H1 (cell line): ENCODE measurements around the gene CYP2C9. TPM values are rescaled to one million over a fixed set of nuclear protein-coding genes. Genes with fewer than 3 reads are reported as not detected.
A peak's percentile ranks its signal among the peaks of the same experiment; 100 is the strongest.
"Not testable (repeated sequence)": the region's sequence is repeated elsewhere in the genome, so short reads cannot be mapped to it uniquely, and the experiment has no call there.

Source experiments
- CTCF ChIA-PET: fragments of 300-600 bp; sonication (Branson Sonifier 250); formaldehyde crosslinking; loops from one replicate; lab custom pipeline; 2021; ENCODE audit not compliant: partially characterized antibody; lab: Charles Lee
- POLR2A ChIA-PET: fragments of 300-600 bp; sonication (Branson Sonifier 250); formaldehyde crosslinking; loops from one replicate; lab custom pipeline; 2021; ENCODE audit warnings: inconsistent platforms; ENCODE audit not compliant: partially characterized antibody; lab: Charles Lee
- DNase-seq, 2 experiments: peaks; one replicate each; pipeline versions ENCODE4 v3.0.0 to v3.0.0-alpha.2; 2010 to 2022; ENCODE audit warnings: low spot score in 2 of 2, low read depth in 1 of 2, mixed read lengths in 1 of 2
- FAIRE-seq: peaks from 2 replicates; lab custom pipeline; 2011; peaks lifted over from hg19 to GRCh38; lab: Jason Lieb, UNC
- H2AFZ ChIP-seq: 2 replicates; pipeline ENCODE4 v1.8.1; 2012; ENCODE audit warnings: low read length, inconsistent platforms
- H2AK5ac ChIP-seq: 2 replicates; pipeline ENCODE4 v1.6.1; 2013; ENCODE audit warnings: low read depth, low read length
- H2BK120ac ChIP-seq: replicated peaks from 2 replicates; pipeline ENCODE3; 2013; ENCODE audit warnings: low read depth, low read length, inconsistent platforms
- H2BK12ac ChIP-seq: 2 replicates; pipeline ENCODE4 v1.6.1; 2013; ENCODE audit warnings: low read depth, low read length
- H2BK15ac ChIP-seq: 2 replicates; pipeline ENCODE4 v1.6.1; 2013; ENCODE audit warnings: low read length
- H2BK20ac ChIP-seq: 2 replicates; pipeline ENCODE4 v1.6.1; 2013; ENCODE audit warnings: low read length
- H2BK5ac ChIP-seq: 2 replicates; pipeline ENCODE4 v1.6.1; 2013; ENCODE audit warnings: low read depth, low read length
- H3K14ac ChIP-seq: 2 replicates; pipeline ENCODE4 v1.6.1; 2013; ENCODE audit warnings: inconsistent platforms; ENCODE audit not compliant: insufficient read length
- H3K18ac ChIP-seq: 2 replicates; pipeline ENCODE4 v1.6.1; 2013; ENCODE audit warnings: low read length; ENCODE audit errors: extremely low read depth
- H3K23ac ChIP-seq: 2 replicates; pipeline ENCODE4 v1.6.1; 2013; ENCODE audit warnings: inconsistent platforms; ENCODE audit not compliant: insufficient read length
- H3K23me2 ChIP-seq: 2 replicates; pipeline ENCODE4 v1.6.1; 2013; ENCODE audit warnings: low read depth, low read length
- H3K27ac ChIP-seq: 2 replicates; pipeline ENCODE4 v1.6.1; 2011; ENCODE audit warnings: low read depth, low read length, inconsistent platforms
- H3K27me3 ChIP-seq, 4 experiments: replicated peaks in 1 of 4; 1 replicate in 1 of 4; 2 replicates in 3 of 4; pipeline versions ENCODE4 v1.6.1 to v1.8.1; 2011 to 2013; ENCODE audit warnings: low read length in 3 of 4, mild to moderate bottlenecking in 3 of 4, inconsistent platforms in 2 of 4, mixed read lengths in 2 of 4, moderate library complexity in 1 of 4; ENCODE audit not compliant: control insufficient read depth in 3 of 4, insufficient read depth in 3 of 4; ENCODE audit errors: extremely low read depth in 1 of 4
- H3K36me3 ChIP-seq, 4 experiments: 2 replicates each; pipeline versions ENCODE4 v1.6.1 to v1.8.1; 2011 to 2013; ENCODE audit warnings: mild to moderate bottlenecking in 4 of 4, low read length in 3 of 4, moderate library complexity in 2 of 4, control low read depth in 1 of 4, inconsistent platforms in 1 of 4; ENCODE audit not compliant: insufficient read depth in 4 of 4, control insufficient read depth in 2 of 4
- H3K4ac ChIP-seq: replicated peaks from 2 replicates; pipeline ENCODE3; 2013; ENCODE audit warnings: low read length, low read depth, mixed read lengths, inconsistent platforms; ENCODE audit not compliant: insufficient read length
- H3K4me1 ChIP-seq, 4 experiments: replicated peaks in 1 of 4; 1 replicate in 1 of 4; 2 replicates in 3 of 4; pipeline versions ENCODE4 v1.6.1 to v1.8.1; 2011 to 2013; ENCODE audit warnings: low read length in 3 of 4, inconsistent platforms in 2 of 4, mixed read lengths in 1 of 4; ENCODE audit not compliant: insufficient read depth in 4 of 4, control insufficient read depth in 3 of 4
- H3K4me2 ChIP-seq, 2 experiments: 2 replicates each; pipeline versions ENCODE4 v1.6.1 to v1.8.1; 2011 to 2013; ENCODE audit warnings: low read depth in 2 of 2, low read length in 2 of 2, control low read depth in 1 of 2, inconsistent platforms in 1 of 2, mild to moderate bottlenecking in 1 of 2; ENCODE audit not compliant: insufficient read depth in 1 of 2
- H3K4me3 ChIP-seq, 4 experiments: fragments of 200-600, 300-600 bp in 1 of 4; sonication (generic), shearing (Covaris generic), sonication (Bioruptor Twin) in 1 of 4; 2 replicates each; pipeline versions ENCODE4 v1.5.1 to v1.8.1; 2011 to 2016; ENCODE audit warnings: low read length in 4 of 4, low read depth in 3 of 4, control low read depth in 2 of 4, inconsistent platforms in 2 of 4, mild to moderate bottlenecking in 2 of 4, mixed read lengths in 1 of 4, moderate library complexity in 1 of 4; ENCODE audit not compliant: insufficient read depth in 2 of 4; ENCODE audit errors: extremely low read depth in 1 of 4
- H3K56ac ChIP-seq: replicated peaks from 2 replicates; pipeline ENCODE3; 2013; ENCODE audit warnings: low read depth, mild to moderate bottlenecking, mixed read lengths, low read length, inconsistent platforms; ENCODE audit not compliant: insufficient read length
- H3K79me1 ChIP-seq: 2 replicates; pipeline ENCODE4 v1.6.1; 2013; ENCODE audit warnings: low read depth, low read length, control low read depth
- H3K79me2 ChIP-seq, 2 experiments: 2 replicates each; pipeline versions ENCODE4 v1.6.1 to v1.8.1; 2012 to 2013; ENCODE audit warnings: low read length in 2 of 2, mild to moderate bottlenecking in 2 of 2, inconsistent platforms in 1 of 2; ENCODE audit not compliant: insufficient read depth in 2 of 2, control insufficient read depth in 1 of 2
- H3K9ac ChIP-seq, 4 experiments: replicated peaks in 1 of 4; 1 replicate in 1 of 4; 2 replicates in 3 of 4; pipeline versions ENCODE4 v1.6.1 to v1.8.1; 2011 to 2013; ENCODE audit warnings: low read depth in 3 of 4, low read length in 3 of 4, control low read depth in 2 of 4, mild to moderate bottlenecking in 2 of 4, moderate library complexity in 2 of 4, inconsistent platforms in 1 of 4; ENCODE audit errors: extremely low read depth in 1 of 4
- H3K9me3 ChIP-seq, 2 experiments: 2 replicates each; pipeline versions ENCODE4 v1.6.1 to v1.8.1; 2012 to 2013; ENCODE audit warnings: mild to moderate bottlenecking in 2 of 2, moderate library complexity in 2 of 2, control low read depth in 1 of 2, inconsistent platforms in 1 of 2, low read depth in 1 of 2, low read length in 1 of 2, mixed read lengths in 1 of 2; ENCODE audit not compliant: insufficient read depth in 2 of 2
- H4K20me1 ChIP-seq, 2 experiments: replicated peaks in 1 of 2; 2 replicates each; pipeline versions ENCODE3 to v1.8.1; 2011 to 2013; ENCODE audit warnings: inconsistent platforms in 2 of 2, low read length in 2 of 2, mild to moderate bottlenecking in 1 of 2; ENCODE audit not compliant: insufficient read depth in 2 of 2, control insufficient read depth in 1 of 2
- H4K5ac ChIP-seq: 2 replicates; pipeline ENCODE4 v1.6.1; 2013; ENCODE audit warnings: low read length, low read depth, mixed read lengths, inconsistent platforms; ENCODE audit not compliant: insufficient read length
- H4K8ac ChIP-seq: 2 replicates; pipeline ENCODE4 v1.8.0; 2013; ENCODE audit warnings: mild to moderate bottlenecking, moderate library complexity, low read length, inconsistent platforms; ENCODE audit not compliant: insufficient read depth; ENCODE audit errors: extremely low read depth
- H4K91ac ChIP-seq: replicated peaks from 2 replicates; pipeline ENCODE3; 2013; ENCODE audit warnings: low read length, mixed read lengths, inconsistent platforms; ENCODE audit not compliant: insufficient read length
- WGBS, 2 experiments: shearing (Covaris generic) in 1 of 2; methylation state at CpG; one replicate each; pipeline versions ENCODE4 v1.1.6 to v1.1.7; 2013 to 2015; ENCODE audit warnings: low lambda C conversion rate in 2 of 2, mixed read lengths in 2 of 2, inconsistent platforms in 1 of 2, low coverage in 1 of 2, missing lambda C conversion rate in 1 of 2; ENCODE audit not compliant: insufficient replicate concordance in 2 of 2, insufficient coverage in 1 of 2, insufficient read length in 1 of 2; ENCODE audit errors: extremely low coverage in 1 of 2, missing lambda C conversion rate in 1 of 2; 5-methylcytosine and 5-hydroxymethylcytosine counted together
- polyA plus RNA-seq, 7 experiments: library from polyadenylated mRNA; depleted of rRNA in 3 of 7; stranded (reverse) in 5 of 7; unstranded in 2 of 7; fragments of >200 nt in 5 of 7; fragments of 200-250 nt in 2 of 7; gene quantifications; 1 replicate in 5 of 7; 2 replicates in 1 of 7; 4 replicates in 1 of 7; pipeline versions ENCODE4 v1.2.1 to v1.2.3, GENCODE V29; 2011 to 2013; ENCODE audit warnings: missing spikeins in 2 of 7, mixed read lengths in 2 of 7
- total RNA-seq: library from RNA; stranded (reverse); fragmentation: NEBNext Ultra II Directional; extraction: Animal tissue kit (Norgen Biotek cat#: 25700); gene quantifications from 2 replicates; pipeline ENCODE4 v1.2.1, GENCODE V29; 2021

CYP2C9 gene
- total and polyA plus RNA-seq, 2 of the 8 experiments (the other 6 are each of a cell fraction or from before 2014, with no cell fraction given) = 0.03 TPM; not detected in 1

DNA sequence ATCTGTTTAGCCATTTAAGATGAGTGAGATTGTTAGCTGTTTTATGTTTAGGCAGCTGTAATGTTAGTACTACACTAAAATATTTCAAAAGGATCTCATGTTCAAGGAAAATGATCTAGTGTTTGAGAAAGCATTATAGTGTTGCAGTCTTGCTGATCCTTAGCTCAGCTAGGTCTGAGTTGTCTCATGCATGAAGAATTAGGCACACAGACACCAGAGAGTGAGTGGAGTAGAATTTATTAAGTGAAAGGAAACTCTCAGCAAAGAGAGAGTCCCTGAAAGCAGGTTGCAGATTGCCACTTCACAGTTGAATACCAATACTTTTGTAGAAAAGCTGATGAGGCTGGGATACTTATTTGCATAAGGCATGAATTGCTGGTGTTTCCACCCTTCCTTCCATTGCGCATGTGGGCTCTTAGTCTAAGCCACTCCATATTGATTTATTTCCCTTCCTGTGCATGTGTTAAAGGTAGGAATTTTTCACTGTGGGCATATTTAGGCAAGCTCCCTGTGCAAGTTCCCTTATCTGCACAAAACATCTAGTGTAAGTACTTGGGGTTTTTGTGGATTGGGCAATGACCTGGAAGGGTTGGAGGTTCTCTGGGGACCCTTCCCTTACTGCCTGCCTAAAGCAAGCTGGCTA, 33.8 kb upstream of the CYP2C9 start:
- WGBS, 2 experiments = 90% methylated on average over 1 of the region's 1 CpG; no CpG with 5 or more reads in 1 of the 2 experiments

More for the DNA sequence above, 33.8 kb upstream of the CYP2C9 start:
- H3K27me3 ChIP-seq, H3K27ac ChIP-seq, H2BK12ac ChIP-seq, H3K4ac ChIP-seq, H4K91ac ChIP-seq, H3K79me1 ChIP-seq, DNase-seq, H4K5ac ChIP-seq, H4K8ac ChIP-seq, H2BK15ac ChIP-seq, H2AK5ac ChIP-seq, H3K23ac ChIP-seq, H2BK5ac ChIP-seq, POLR2A ChIA-PET, CTCF ChIA-PET, H3K14ac ChIP-seq, H4K20me1 ChIP-seq, H3K79me2 ChIP-seq, H3K23me2 ChIP-seq, H3K56ac ChIP-seq, H2BK20ac ChIP-seq, H3K4me2 ChIP-seq, H2BK120ac ChIP-seq, H3K4me1 ChIP-seq, H3K4me3 ChIP-seq, H3K36me3 ChIP-seq, H2AFZ ChIP-seq, H3K18ac ChIP-seq: not testable (repeated sequence)
- FAIRE-seq = peak; percentile 88
- Histone ChIP-seq H3K9ac (peak overlapping the region in 1 of 4 experiments; percentile 34; a peak in 1 of 7 replicates), H3K9me3 (peaks cover 11 to 12% of the 10 kb centered on the region in 2 experiments; a peak in 3 of 4 replicates)
